Measurements from ENCODE around the gene AMBN. TPM values are rescaled to one million over a fixed set of nuclear protein-coding genes. Genes with fewer than 3 reads are reported as not detected.

The AMBN gene
- total and polyA plus RNA-seq, 12 donors, result not detected

GRCh38 chr4:70586841-70587240 is 5.2 kb upstream of the AMBN start:
- Histone ChIP-seq H3K4me1 (peaks cover 0 to 5% (median 0%) of the 10 kb centered on the region in 9 donors), H3K36me3 (no peaks in the 10 kb centered on the region), H3K27me3 (no peaks in the 10 kb centered on the region), H3K4me3 (no peak overlapping the region), H3K9me3 (no peaks in the 10 kb centered on the region), H3K27ac (no peak overlapping the region)
- TF ChIP-seq, protein P1, sequence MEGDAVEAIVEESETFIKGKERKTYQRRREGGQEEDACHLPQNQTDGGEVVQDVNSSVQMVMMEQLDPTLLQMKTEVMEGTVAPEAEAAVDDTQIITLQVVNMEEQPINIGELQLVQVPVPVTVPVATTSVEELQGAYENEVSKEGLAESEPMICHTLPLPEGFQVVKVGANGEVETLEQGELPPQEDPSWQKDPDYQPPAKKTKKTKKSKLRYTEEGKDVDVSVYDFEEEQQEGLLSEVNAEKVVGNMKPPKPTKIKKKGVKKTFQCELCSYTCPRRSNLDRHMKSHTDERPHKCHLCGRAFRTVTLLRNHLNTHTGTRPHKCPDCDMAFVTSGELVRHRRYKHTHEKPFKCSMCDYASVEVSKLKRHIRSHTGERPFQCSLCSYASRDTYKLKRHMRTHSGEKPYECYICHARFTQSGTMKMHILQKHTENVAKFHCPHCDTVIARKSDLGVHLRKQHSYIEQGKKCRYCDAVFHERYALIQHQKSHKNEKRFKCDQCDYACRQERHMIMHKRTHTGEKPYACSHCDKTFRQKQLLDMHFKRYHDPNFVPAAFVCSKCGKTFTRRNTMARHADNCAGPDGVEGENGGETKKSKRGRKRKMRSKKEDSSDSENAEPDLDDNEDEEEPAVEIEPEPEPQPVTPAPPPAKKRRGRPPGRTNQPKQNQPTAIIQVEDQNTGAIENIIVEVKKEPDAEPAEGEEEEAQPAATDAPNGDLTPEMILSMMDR (IDR thresholded peaks at IDR 0.05), result no peak
- no peak for ATAC-seq
- no peak for DNase-seq
- 66 to 68% methylated on average over 2 of the region's 2 CpGs for WGBS, 2 donors
- intact Hi-C loops (cut with DNase I), result no loop called here

DNA sequence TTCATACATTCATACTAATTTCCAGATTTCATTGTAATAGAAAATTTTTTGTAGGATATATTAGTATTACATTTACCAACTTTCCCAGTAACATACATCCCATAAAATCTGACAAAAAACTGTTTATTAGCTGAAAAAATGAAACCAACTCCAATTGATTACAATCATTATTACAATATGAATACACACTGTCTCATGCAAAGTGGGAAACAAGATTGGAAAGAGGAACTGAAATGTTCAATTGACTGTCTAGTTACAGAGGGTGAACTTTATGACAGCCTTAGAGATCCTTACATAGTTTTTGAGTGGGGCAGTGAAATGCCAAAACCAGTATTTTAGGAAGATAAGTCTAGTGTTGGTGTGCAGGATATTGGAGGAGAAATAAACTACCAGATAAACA is 2.3 kb upstream of the AMBN start:
- no peak for ATAC-seq
- TF ChIP-seq, protein P1 (IDR thresholded peaks at IDR 0.05), result no peak

DNA sequence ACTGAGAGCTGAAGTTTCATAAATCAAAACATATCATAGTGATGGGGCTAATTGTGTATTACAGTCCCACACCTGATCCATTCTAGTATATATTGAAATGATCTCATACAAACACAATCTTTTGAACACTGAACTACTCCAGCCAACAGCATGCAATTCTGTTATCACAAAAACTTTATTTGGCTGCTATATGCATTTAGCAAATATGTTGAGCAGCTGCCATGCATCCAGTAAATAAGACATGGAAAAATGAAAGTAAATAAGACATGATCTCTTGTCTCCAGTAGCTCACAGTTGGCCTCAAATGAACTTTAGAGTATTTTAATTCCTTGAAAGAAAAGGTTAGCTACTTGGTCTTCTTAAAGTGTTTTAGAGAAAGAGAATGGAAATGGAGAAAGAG is 2.1 kb downstream of the AMBN start:
- DNase-seq, result no peak
- H3K4me3 ChIP-seq, result no peak overlapping the region
- H3K4me1 ChIP-seq, result no peaks in the 10 kb centered on the region
- intact Hi-C loops (cut with DNase I), result no loop called here
- no peak for ATAC-seq
- no peaks in the 10 kb centered on the region for H3K9me3 ChIP-seq
- H3K27me3 ChIP-seq, result peaks cover 0 to 12% (median 0%) of the 10 kb centered on the region in 7 donors
- H3K27ac ChIP-seq, result no peak overlapping the region
- TF ChIP-seq, protein P1 (IDR thresholded peaks at IDR 0.05), result no peak
- H3K36me3 ChIP-seq, result no peaks in the 10 kb centered on the region

More for the DNA sequence above, 2.3 kb upstream of the AMBN start:
- H3K27me3 ChIP-seq, result no peaks in the 10 kb centered on the region
- no peak overlapping the region for H3K4me3 ChIP-seq
- intact Hi-C loops (cut with DNase I), result no loop called here
- H3K4me1 ChIP-seq, result peaks cover 0 to 5% (median 0%) of the 10 kb centered on the region in 9 donors
- no peaks in the 10 kb centered on the region for H3K36me3 ChIP-seq
- H3K9me3 ChIP-seq, result no peaks in the 10 kb centered on the region
- DNase-seq, result no peak
- no peak overlapping the region for H3K27ac ChIP-seq

DNA sequence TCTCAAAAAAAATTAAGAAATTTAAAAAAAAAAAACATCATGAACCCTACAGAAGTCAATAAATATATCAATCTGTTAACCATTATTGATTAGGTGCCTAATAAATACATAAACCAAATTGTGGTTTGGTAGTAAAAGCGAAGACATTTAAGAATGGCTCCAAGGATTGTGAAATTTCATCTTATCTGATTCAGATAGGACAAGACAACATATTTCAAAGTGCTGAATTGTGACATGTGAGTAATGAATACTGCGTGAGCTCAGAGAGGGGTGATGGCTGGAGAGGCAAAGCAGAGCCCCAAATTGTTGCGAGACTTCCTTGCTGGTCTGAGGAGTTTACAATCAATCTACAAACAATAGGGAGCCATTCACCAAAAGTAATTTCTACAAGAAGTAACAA is 8.2 kb downstream of the AMBN start:
- intact Hi-C loops (cut with DNase I), result loop anchor here in 3 of 10 donors (2.0 to 10.0 kb wide), 2 partner anchors 1112 to 1114 kb away; no protein-coding TSS in a partner anchor

More for the DNA sequence above, 8.2 kb downstream of the AMBN start:
- no peak for DNase-seq
- no peak overlapping the region for H3K4me3 ChIP-seq
- no peaks in the 10 kb centered on the region for H3K9me3 ChIP-seq
- H3K27me3 ChIP-seq, result peaks cover 0 to 12% (median 0%) of the 10 kb centered on the region in 7 donors
- H3K4me1 ChIP-seq, result no peaks in the 10 kb centered on the region
- TF ChIP-seq, protein P1 (IDR thresholded peaks at IDR 0.05), result no peak
- no peaks in the 10 kb centered on the region for H3K36me3 ChIP-seq
- no peak for ATAC-seq
- H3K27ac ChIP-seq, result no peak overlapping the region
- WGBS, 2 donors, result 79 to 89% methylated on average over 3 of the region's 3 CpGs

All from heart right ventricle (tissue), 16 donors.